ENCODE results near the gene CAMKK1. TPM values are rescaled to one million over a fixed set of nuclear protein-coding genes. Genes with fewer than 3 reads are reported as not detected.
A peak's percentile ranks its signal among the peaks of the same experiment; 100 is the strongest.
"Not testable (repeated sequence)": the region's sequence is repeated elsewhere in the genome, so short reads cannot be mapped to it uniquely, and the experiment has no call there.

CAMKK1 gene
- total RNA-seq, 4 donors from 2014 or later, result 2.6 to 37.6 (median 6.4) TPM

GRCh38 chr17:3845291-3845620 lies 47.6 kb downstream of the CAMKK1 start:
- Histone ChIP-seq H3K36me3 (no peaks in the 10 kb centered on the region), H3K4me3 (peak overlapping the region; percentile 93 to 99), H3K4me1 (no peaks in the 10 kb centered on the region), H3K9me3 (no peaks in the 10 kb centered on the region), H3K27ac (peak overlapping the region; percentile 84 to 90), H3K27me3 (no peaks in the 10 kb centered on the region)
- DNase-seq, result no peak
- intact Hi-C loops (cut with DNase I; ENCODE audit: low total_unique reads), result no loop called here
- TF ChIP-seq CTCF (IDR thresholded peaks at IDR 0.05) (no peak), POLR2A (IDR thresholded peaks at IDR 0.05) (no peak)

GRCh38 chr17:3844556-3844955 lies 48.3 kb downstream of the CAMKK1 start:
- H3K27me3 ChIP-seq; H3K9me3 ChIP-seq; H3K4me3 ChIP-seq; H3K4me1 ChIP-seq; H3K27ac ChIP-seq; DNase-seq; intact Hi-C loops (cut with DNase I; ENCODE audit: low total_unique reads); H3K36me3 ChIP-seq: not testable (repeated sequence)

- no peaks in the 10 kb centered on the region for H3K36me3 ChIP-seq
- no peak for DNase-seq
- TF ChIP-seq POLR2A (IDR thresholded peaks at IDR 0.05) (no peak), CTCF (IDR thresholded peaks at IDR 0.05) (no peak)
- intact Hi-C loops (cut with DNase I; ENCODE audit: low total_unique reads), result no loop called here
- H3K27me3 ChIP-seq, result no peaks in the 10 kb centered on the region
- H3K4me1 ChIP-seq, result no peaks in the 10 kb centered on the region
- no peak overlapping the region for H3K4me3 ChIP-seq
- H3K27ac ChIP-seq, result no peak overlapping the region
- H3K9me3 ChIP-seq, result no peaks in the 10 kb centered on the region
Measured at GRCh38 chr17:3843935-3844516, 48.8 kb downstream of the CAMKK1 start.

GRCh38 chr17:3838206-3838605 lies 54.6 kb downstream of the CAMKK1 start:
- Histone ChIP-seq H3K27me3 (no peaks in the 10 kb centered on the region), H3K4me1 (no peaks in the 10 kb centered on the region), H3K36me3 (no peaks in the 10 kb centered on the region), H3K27ac (no peak overlapping the region), H3K9me3 (no peaks in the 10 kb centered on the region), H3K4me3 (no peak overlapping the region)
- intact Hi-C loops (cut with DNase I; ENCODE audit: low total_unique reads), result no loop called here
- no peak for TF ChIP-seq CTCF (IDR thresholded peaks at IDR 0.05)
- no peak for TF ChIP-seq POLR2A (IDR thresholded peaks at IDR 0.05)
- no peak for DNase-seq

- no peaks in the 10 kb centered on the region for H3K36me3 ChIP-seq
- intact Hi-C loops (cut with DNase I; ENCODE audit: low total_unique reads), result no loop called here
Measured at GRCh38 chr17:3836551-3836950, 56.3 kb downstream of the CAMKK1 start.

More at GRCh38 chr17:3836551-3836950, 56.3 kb downstream of the CAMKK1 start:
- Histone ChIP-seq H3K4me1 (no peaks in the 10 kb centered on the region), H3K27me3 (no peaks in the 10 kb centered on the region), H3K4me3 (no peak overlapping the region), H3K9me3 (no peaks in the 10 kb centered on the region), H3K27ac (no peak overlapping the region)
- TF ChIP-seq POLR2A (IDR thresholded peaks at IDR 0.05) (no peak), CTCF (IDR thresholded peaks at IDR 0.05) (no peak)
- no peak for DNase-seq
